ENCODE results near the gene ABI1. TPM values are rescaled to one million over a fixed set of nuclear protein-coding genes. Genes with fewer than 3 reads are reported as not detected.

Gene ABI1
- total RNA-seq, 2 experiments from 2014 or later, result 83.2 to 83.6 TPM

GRCh38 chr10:26735435-26735834 is 125.3 kb downstream of the ABI1 start:
- Histone ChIP-seq H3K27ac (ENCODE audit: low read depth in 1 of 2, low read length in 2 of 2) (no peak overlapping the region), H3K9me3 (ENCODE audit: control insufficient read depth in 1 of 2, insufficient read depth in 1 of 2, low read length in 2 of 2) (no peaks in the 10 kb centered on the region), H3K4me3 (ENCODE audit: low read length) (no peak overlapping the region), H3K4me1 (ENCODE audit: insufficient read depth, low read length) (peaks cover 3% of the 10 kb centered on the region), H3K27me3 (ENCODE audit: control insufficient read depth in 1 of 2, insufficient read depth in 2 of 2, low read length in 2 of 2) (no peaks in the 10 kb centered on the region), H3K36me3 (ENCODE audit: insufficient read depth, low read length) (peaks cover 36% of the 10 kb centered on the region)
- ChIA-PET POLR2A (no interaction called here), CTCF (interaction anchor here (2.6 kb wide), 1 partner anchor 9 kb away, joined by 8 read pairs; no protein-coding TSS in a partner anchor)
- Mint-ChIP-seq H3K4me1 (ENCODE audit: low read depth) (peaks cover 29% of the 10 kb centered on the region), H3K27me3 (no peaks in the 10 kb centered on the region), H3K36me3 (ENCODE audit: low read depth) (peaks cover 61% of the 10 kb centered on the region), H3K4me3 (no peak overlapping the region), H3K9me3 (no peaks in the 10 kb centered on the region), H3K27ac (no peak overlapping the region)
- no peak for TF ChIP-seq CTCF (IDR thresholded peaks at IDR 0.05)
- intact Hi-C loops (cut with DNase I, micrococcal nuclease), result no loop called here
- ATAC-seq (ENCODE audit: poor library complexity) (no peak), DNase-seq (no peak)

DNA sequence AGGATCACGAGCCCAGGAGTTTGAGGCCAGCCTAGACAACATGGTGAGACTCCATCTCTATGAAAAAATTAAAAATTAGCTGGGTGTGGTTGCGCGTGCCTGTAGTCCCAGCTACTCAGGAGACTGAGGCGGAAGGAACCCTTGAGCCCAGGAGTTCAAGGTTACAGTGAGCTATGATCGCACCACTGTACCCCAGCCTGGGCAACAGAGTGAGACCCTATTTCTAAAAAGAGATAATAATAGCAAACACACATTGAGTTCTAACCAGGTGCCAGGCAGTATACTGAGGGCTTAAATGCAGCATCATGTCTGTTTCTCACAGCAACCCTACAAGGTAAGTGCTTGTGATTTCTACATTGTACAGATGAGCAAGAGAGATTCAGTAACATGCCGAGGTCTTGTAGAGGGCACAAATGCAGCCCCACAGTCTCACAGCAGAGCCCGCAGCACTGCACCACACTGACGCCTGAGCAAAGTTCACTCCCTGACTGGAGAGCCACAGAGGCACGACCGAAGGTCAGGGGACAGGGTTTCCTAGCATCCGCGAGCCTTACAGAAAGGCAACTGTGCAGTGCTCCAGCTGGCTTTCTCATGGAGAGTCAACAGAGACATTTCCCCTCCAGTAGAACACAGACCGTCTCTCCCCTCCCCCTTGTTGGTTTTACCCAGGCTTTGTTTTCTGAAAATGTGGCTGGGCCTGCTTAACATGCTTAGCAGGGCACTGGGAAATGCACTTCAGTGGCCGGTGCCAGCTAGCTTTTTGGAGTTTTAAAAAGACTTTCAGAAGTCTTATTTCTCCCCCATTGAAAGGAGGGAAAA is 126.8 kb downstream of the ABI1 start:
- Mint-ChIP-seq H3K27ac (no peak overlapping the region), H3K4me3 (no peak overlapping the region), H3K27me3 (no peaks in the 10 kb centered on the region), H3K36me3 (ENCODE audit: low read depth) (peaks cover 58% of the 10 kb centered on the region), H3K4me1 (ENCODE audit: low read depth) (peaks cover 18% of the 10 kb centered on the region), H3K9me3 (no peaks in the 10 kb centered on the region)
- Histone ChIP-seq H3K9me3 (ENCODE audit: control insufficient read depth in 1 of 2, insufficient read depth in 1 of 2, low read length in 2 of 2) (no peaks in the 10 kb centered on the region), H3K36me3 (ENCODE audit: insufficient read depth, low read length) (peaks cover 40% of the 10 kb centered on the region), H3K27ac (ENCODE audit: low read depth in 1 of 2, low read length in 2 of 2) (no peak overlapping the region), H3K27me3 (ENCODE audit: control insufficient read depth in 1 of 2, insufficient read depth in 2 of 2, low read length in 2 of 2) (no peaks in the 10 kb centered on the region), H3K4me1 (ENCODE audit: insufficient read depth, low read length) (no peaks in the 10 kb centered on the region), H3K4me3 (ENCODE audit: low read length) (no peak overlapping the region)
- DNase-seq (no peak), ATAC-seq (ENCODE audit: poor library complexity) (no peak)
- TF ChIP-seq CTCF (IDR thresholded peaks at IDR 0.05), result no peak
- POLR2A ChIA-PET, result no interaction called here
- intact Hi-C loops (cut with DNase I, micrococcal nuclease), result no loop called here
- CTCF ChIA-PET, result interaction anchor here (2.6 kb wide), 1 partner anchor 8 kb away, joined by 8 read pairs; no protein-coding TSS in a partner anchor

DNA sequence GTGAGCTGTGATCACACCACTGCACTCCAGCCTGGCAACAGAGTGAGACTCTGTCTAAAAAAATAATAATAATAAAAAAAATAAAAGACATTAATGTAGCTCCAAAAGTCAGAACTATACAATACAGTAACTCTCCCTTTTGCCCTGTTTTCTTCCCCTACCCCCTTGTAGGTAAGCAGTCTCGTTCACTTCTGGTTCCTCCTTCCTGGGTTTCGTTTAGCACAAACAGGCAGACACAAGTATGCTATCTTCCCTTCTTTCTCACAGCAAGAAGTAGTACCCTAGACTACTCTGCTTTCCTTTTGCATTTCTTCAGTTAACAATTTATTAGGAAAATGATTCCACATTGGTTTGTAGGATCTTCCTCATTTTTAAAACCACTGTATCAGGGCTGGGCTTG is 130.2 kb downstream of the ABI1 start:
- ChIA-PET POLR2A (no interaction called here), CTCF (no interaction called here)
- no peaks in the 10 kb centered on the region for H3K9me3 Mint-ChIP-seq

More for the DNA sequence above, 130.2 kb downstream of the ABI1 start:
- ATAC-seq (ENCODE audit: poor library complexity), result no peak
- Histone ChIP-seq H3K9me3 (ENCODE audit: control insufficient read depth in 1 of 2, insufficient read depth in 1 of 2, low read length in 2 of 2) (no peaks in the 10 kb centered on the region), H3K27me3 (ENCODE audit: control insufficient read depth in 1 of 2, insufficient read depth in 2 of 2, low read length in 2 of 2) (no peaks in the 10 kb centered on the region), H3K4me1 (ENCODE audit: insufficient read depth, low read length) (no peaks in the 10 kb centered on the region), H3K4me3 (ENCODE audit: low read length) (no peak overlapping the region), H3K36me3 (ENCODE audit: insufficient read depth, low read length) (peaks cover 33% of the 10 kb centered on the region), H3K27ac (ENCODE audit: low read depth in 1 of 2, low read length in 2 of 2) (no peak overlapping the region)
- Mint-ChIP-seq H3K4me3 (no peak overlapping the region), H3K4me1 (ENCODE audit: low read depth) (peaks cover 3% of the 10 kb centered on the region), H3K27me3 (no peaks in the 10 kb centered on the region), H3K27ac (no peak overlapping the region), H3K36me3 (ENCODE audit: low read depth) (peaks cover 57% of the 10 kb centered on the region)
- DNase-seq, result no peak
- no peak for TF ChIP-seq CTCF (IDR thresholded peaks at IDR 0.05)
- intact Hi-C loops (cut with DNase I, micrococcal nuclease), result no loop called here
